K562 (cell line): Measurements from ENCODE around the gene IFNAR2. TPM values are rescaled to one million over a fixed set of nuclear protein-coding genes. Genes with fewer than 3 reads are reported as not detected.

Experiments used
- ATAC-seq: fragments of 200-7000 bp; cut with Tn5 transposase; 3 replicates; pipeline ENCODE4 v1.9.1; 2020; ENCODE audit warnings: moderate library complexity
- BruUV-seq: library from RNA; stranded (reverse); fragments of 400-500 nt; replicated peaks from 2 replicates; lab custom pipeline; 2021; lab: Mats Ljungman, UMichigan
- CTCF ChIA-PET: fragments of 300-600 bp; formaldehyde crosslinking; extraction: SDS; loops from one replicate; lab custom pipeline; 2021; ENCODE audit warnings: low intra/inter-chr PET ratio; lab: Yijun Ruan, JAX
- POLR2A ChIA-PET: fragments of 300-600, 350-650 bp; sonication (Branson Sonifier 250); formaldehyde crosslinking; extraction: SDS; loops from one replicate; lab custom pipeline; 2021; ENCODE audit warnings: antibody characterized with exemption, inconsistent platforms; lab: Yijun Ruan, JAX
- DNase-seq, 4 experiments: peaks; one replicate each; pipeline versions ENCODE4 v3.0.0 to v3.0.0-alpha.2; 2011 to 2018; ENCODE audit warnings: low spot score in 3 of 4, mixed read lengths in 3 of 4; ENCODE audit errors: extremely low read depth in 1 of 4
- FAIRE-seq: peaks from 2 replicates; lab custom pipeline; 2011; peaks lifted over from hg19 to GRCh38; lab: Jason Lieb, UNC
- H2AFZ ChIP-seq: 2 replicates; pipeline ENCODE4 v1.6.0; 2011; ENCODE audit warnings: low read depth, low read length, control low read depth, inconsistent platforms
- H3K27ac ChIP-seq: fragments of 200-600 bp; 3 replicates; pipeline ENCODE4 v1.8.0; 2011; ENCODE audit warnings: low read depth, mild to moderate bottlenecking, control low read depth, inconsistent platforms, low read length, moderate library complexity, mixed read lengths; ENCODE audit errors: extremely low read depth
- H3K27me3 ChIP-seq, 2 experiments: fragments of 300-600 bp in 1 of 2; 2 replicates in 1 of 2; 3 replicates in 1 of 2; pipeline versions ENCODE4 v1.6.0 to v1.8.0; 2011; ENCODE audit warnings: inconsistent platforms in 2 of 2, low read length in 2 of 2, mild to moderate bottlenecking in 1 of 2, mixed read lengths in 1 of 2, moderate library complexity in 1 of 2; ENCODE audit not compliant: control insufficient read depth in 2 of 2, insufficient read depth in 2 of 2
- H3K36me3 ChIP-seq: fragments of 300-600 bp; 3 replicates; pipeline ENCODE4 v1.8.0; 2011; ENCODE audit warnings: mild to moderate bottlenecking, low read length, inconsistent platforms; ENCODE audit not compliant: control insufficient read depth, insufficient read depth
- H3K4me1 ChIP-seq, 2 experiments: fragments of 200-600 bp in 1 of 2; replicated peaks in 1 of 2; 2 replicates in 1 of 2; 3 replicates in 1 of 2; pipeline versions ENCODE4 v1.5.1 to v1.8.0; 2011; ENCODE audit warnings: inconsistent platforms in 2 of 2, low read length in 2 of 2, mild to moderate bottlenecking in 1 of 2, mixed read lengths in 1 of 2, moderate library complexity in 1 of 2; ENCODE audit not compliant: control insufficient read depth in 2 of 2, insufficient read depth in 2 of 2
- H3K4me2 ChIP-seq: 2 replicates; pipeline ENCODE4 v1.6.1; 2011; ENCODE audit warnings: low read length, control low read depth, inconsistent platforms, mixed read lengths; ENCODE audit not compliant: insufficient read depth
- H3K4me3 ChIP-seq: fragments of 200-600 bp; sonication (generic), shearing (Covaris generic); 2 replicates; pipeline ENCODE4 v1.5.1; 2016; ENCODE audit warnings: control low read depth, inconsistent platforms
- H3K79me2 ChIP-seq: fragments of 200-600 bp; 3 replicates; pipeline ENCODE4 v1.8.0; 2011; ENCODE audit warnings: low read length, inconsistent platforms; ENCODE audit not compliant: control insufficient read depth, insufficient read depth
- H3K9ac ChIP-seq, 2 experiments: 2 replicates each; pipeline versions ENCODE4 v1.6.0 to v1.6.1; 2011; ENCODE audit warnings: low read depth in 2 of 2, low read length in 2 of 2, control low read depth in 1 of 2, inconsistent platforms in 1 of 2, mild to moderate bottlenecking in 1 of 2, mixed read lengths in 1 of 2; ENCODE audit not compliant: insufficient read depth in 1 of 2
- H3K9me1 ChIP-seq: one replicate; pipeline ENCODE4 v1.6.0; 2011; ENCODE audit warnings: inconsistent platforms, mild to moderate bottlenecking, low read length, moderate library complexity; ENCODE audit not compliant: control insufficient read depth, insufficient read depth
- H3K9me3 ChIP-seq: replicated peaks from 2 replicates; pipeline ENCODE4 v1.5.1; 2011; ENCODE audit warnings: low read depth, low read length, inconsistent platforms; ENCODE audit not compliant: control insufficient read depth, insufficient read depth
- H4K20me1 ChIP-seq: replicated peaks from 2 replicates; pipeline ENCODE4 v1.6.1; 2011; ENCODE audit warnings: low read length, inconsistent platforms, mixed read lengths; ENCODE audit not compliant: control insufficient read depth, insufficient read depth
- CREB3 ChIP-seq: fragments of 450-650 bp; conservative IDR thresholded peaks from 2 replicates; pipeline ENCODE4 v1.6.1; 2016; ENCODE audit warnings: missing genetic modification characterization, low read depth, mild to moderate bottlenecking, missing compliant biosample characterization, moderate library complexity
- HIVEP1 ChIP-seq: fragments of 250-450 bp; sonication (Bioruptor Pico); IDR thresholded peaks from 2 replicates; pipeline ENCODE4 v1.4.0; 2020; ENCODE audit warnings: mild to moderate bottlenecking
- IRF9 ChIP-seq: fragments of 450-650 bp; IDR thresholded peaks from 2 replicates; pipeline ENCODE4 v1.6.1; 2016; ENCODE audit warnings: missing biosample characterization, missing genetic modification characterization
- KDM1A ChIP-seq, 2 experiments: fragments of 450-650 bp; IDR thresholded peaks; 2 replicates each; pipeline ENCODE4 v1.6.1; 2016; ENCODE audit warnings: mild to moderate bottlenecking in 2 of 2
- STAG1 ChIP-seq: sonication (generic); formaldehyde crosslinking; IDR thresholded peaks from 2 replicates; pipeline ENCODE4 v1.5.0; 2020; ENCODE audit warnings: missing genetic modification reagents, borderline replicate concordance
- TAF1 ChIP-seq: IDR thresholded peaks from 2 replicates; pipeline ENCODE4 v1.6.1; 2011; ENCODE audit warnings: mild to moderate bottlenecking, low read length, moderate library complexity; ENCODE audit not compliant: insufficient read depth, control insufficient read depth, severe bottlenecking; ENCODE audit errors: extremely low read depth
- USF1 ChIP-seq: sonication (generic); formaldehyde crosslinking; IDR thresholded peaks from 2 replicates; pipeline ENCODE4 v1.9.0; 2022; ENCODE audit warnings: mild to moderate bottlenecking, missing genetic modification reagents
- WHSC1 ChIP-seq: IDR thresholded peaks from one replicate; pipeline ENCODE4 v1.6.1; 2012; ENCODE audit warnings: low read length, control low read depth, inconsistent platforms
- ZBED1 ChIP-seq: IDR thresholded peaks from 2 replicates; pipeline ENCODE4 v1.6.1; 2014
- ZBTB9 ChIP-seq: fragments of 450-650 bp; formaldehyde crosslinking; IDR thresholded peaks from 2 replicates; pipeline ENCODE4 v1.4.0; 2020; ENCODE audit warnings: mild to moderate bottlenecking, moderate library complexity
- ZNF398 ChIP-seq: fragments of 250-450 bp; sonication (Bioruptor Pico); IDR thresholded peaks from 2 replicates; pipeline ENCODE4 v1.8.0; 2021; ENCODE audit warnings: moderate library complexity, mild to moderate bottlenecking, inconsistent platforms
- ZNF644 ChIP-seq: fragments of 200-800 bp; sonication (Bioruptor generic); IDR thresholded peaks from 2 replicates; pipeline ENCODE4 v1.6.1; 2016; ENCODE audit warnings: low read depth, missing genetic modification characterization, missing compliant biosample characterization
- WGBS: fragments of 100-300 bp; shearing (Covaris generic); methylation state at CpG from one replicate; pipeline ENCODE4 v1.1.6; 2016; ENCODE audit warnings: low coverage, mixed read lengths; ENCODE audit not compliant: insufficient coverage; ENCODE audit errors: missing lambda C conversion rate; 5-methylcytosine and 5-hydroxymethylcytosine counted together
- in situ Hi-C: fragments of 300-500 bp; cut with MboI; formaldehyde crosslinking; loops from 4 replicates; pipeline ENCODE4 v1.15.0; 2018; ENCODE audit warnings: inconsistent platforms, mixed read lengths
- intact Hi-C: fragments of 100-400 bp; cut with micrococcal nuclease; formaldehyde crosslinking; loops from 2 replicates; pipeline ENCODE4 v1.14.2; 2022
- polyA plus RNA-seq, 8 experiments: library from polyadenylated mRNA; depleted of rRNA in 4 of 8; stranded (reverse) in 5 of 8; unstranded in 3 of 8; fragments of >200 nt; fragmentation: Nextera tagmentation in 2 of 8; fragmentation: Illumina TruSeq in 1 of 8; extraction: Ambion mirVana in 2 of 8; extraction: Trizol in 1 of 8; gene quantifications; 2 replicates each; pipeline versions ENCODE4 v1.2.1 to v1.2.3, GENCODE V29; 2011 to 2014; ENCODE audit warnings: inconsistent platforms in 1 of 8, missing spikeins in 1 of 8
- total RNA-seq, 7 experiments: library from RNA; depleted of rRNA in 6 of 7; stranded (reverse); fragments of >200 nt in 6 of 7; fragmentation: Illumina TruSeq in 2 of 7; extraction: Trizol in 2 of 7; gene quantifications; 2 replicates each; pipeline versions ENCODE4 v1.2.1 to v1.2.3, GENCODE V29; 2011 to 2021; ENCODE audit warnings: low replicate concordance in 1 of 7

IFNAR2 gene
- total and polyA plus RNA-seq, 9 of the 15 experiments (the other 6 are each of a cell fraction or from before 2014, with no cell fraction given): 1.7 to 48.3 (median 8.4) TPM

- no peak for TF ChIP-seq USF1 (CRISPR knock-in tag)
- no peak for TF ChIP-seq HIVEP1 (CRISPR knock-in tag)
- no peak for TF ChIP-seq WHSC1
- 0 out of 2 replicates have a peak, but pooled peaks have one; percentile 32 for TF ChIP-seq ZNF644 (tag)
- TF ChIP-seq CREB3 (tag): no peak
- TF ChIP-seq, all 486 proteins: peak for 15
These were observed 35.9 kb downstream of the IFNAR2 start (continued) for GRCh38 chr21:33265664-33266049.

GRCh38 chr21:33266050-33266788, 36.5 kb downstream of the IFNAR2 start, which contains the start of gene IL10RB:
TSS of gene IL10RB (plus strand) at chr21:33266367. CDS start at chr21:33266466, 99 bp downstream.
- intact Hi-C loops: loop anchor here (5.0 kb wide), 2 partner anchors 69 to 96 kb away; no protein-coding TSS in a partner anchor
- Histone ChIP-seq H3K27ac (peak within 1 kb of the TSS; percentile 71), H3K27me3 (no peaks in the 10 kb centered on the region), H3K4me1 (peaks cover 5 to 17% of the 10 kb centered on the region in 2 experiments; a peak in 4 of 5 replicates), H3K4me2 (peak within 1 kb of the TSS; percentile 89), H3K36me3 (peaks cover 24% of the 10 kb centered on the region; the same call in 1 of the 3 replicates), H3K9me3 (no peaks in the 10 kb centered on the region), H3K4me3 (peak within 1 kb of the TSS; percentile 93), H2AFZ (peak within 1 kb of the TSS; percentile 96), H4K20me1 (peaks cover 5% of the 10 kb centered on the region; the same call in 1 of the 2 replicates), H3K9me1 (no peaks in the 10 kb centered on the region), H3K9ac (peak within 1 kb of the TSS; percentile 74 to 94), H3K79me2 (peaks cover 10% of the 10 kb centered on the region)
- in situ Hi-C loops: no loop called here
- TSS peak; percentile 36 for BruUV-seq
- CTCF ChIA-PET: no interaction called here
- DNase-seq (peak; percentile 90 to 100 (median 98)), ATAC-seq (peak; percentile 97), FAIRE-seq (peak; percentile 6)
- under 1% methylated on average over 44 of the region's 60 CpGs for WGBS
- POLR2A ChIA-PET: interaction anchor here (0.6 to 3.3 kb wide), 6 partner anchors 11 to 95 kb away, joined by 3 to 13 read pairs (median 3); no protein-coding TSS in a partner anchor
- TF ChIP-seq STAG1 (CRISPR knock-in tag): no peak
- TF ChIP-seq TAF1: peak; percentile 27
- no peak for TF ChIP-seq ZNF398 (CRISPR knock-in tag)
- no peak for TF ChIP-seq KDM1A (IDR thresholded peaks at IDR 0.05)
- TF ChIP-seq ZBED1: 0 out of 2 replicates have a peak, but pooled peaks have one; percentile 50
- peak; percentile 81 for TF ChIP-seq ZBTB9 (CRISPR knock-in tag)
- TF ChIP-seq IRF9 (tag): no peak
